SK-N-SH (cell line): Measurements from ENCODE around the gene GPR15. TPM values are rescaled to one million over a fixed set of nuclear protein-coding genes. Genes with fewer than 3 reads are reported as not detected.

Experiments
- CTCF ChIA-PET: fragments of 300-600, 350-600 bp; formaldehyde crosslinking; extraction: SDS; loops from one replicate; lab custom pipeline; 2021; lab: Yijun Ruan, JAX
- POLR2A ChIA-PET: fragments of 350-600 bp; sonication (Branson Sonifier 250); formaldehyde crosslinking; extraction: SDS; loops from one replicate; lab custom pipeline; 2020; ENCODE audit warnings: antibody characterized with exemption, inconsistent platforms; lab: Yijun Ruan, JAX
- DNase-seq: peaks from one replicate; pipeline ENCODE4 v3.0.0; 2012
- H2AFZ ChIP-seq: fragments of 200-600 bp; sonication (generic); 2 replicates; pipeline ENCODE4 v1.8.1; 2016; ENCODE audit warnings: antibody characterized with exemption, mild to moderate bottlenecking, low read depth
- H3F3A ChIP-seq: fragments of 200-600 bp; sonication (generic); replicated peaks from 2 replicates; pipeline ENCODE3; 2016; ENCODE audit warnings: antibody characterized with exemption, mild to moderate bottlenecking; ENCODE audit not compliant: insufficient read depth
- H3K27ac ChIP-seq, 2 experiments: fragments of 200-500 bp in 1 of 2; fragments of 200-600 bp in 1 of 2; sonication (Bioruptor generic) in 1 of 2; sonication (generic), shearing (Covaris generic) in 1 of 2; 2 replicates each; pipeline versions ENCODE4 v1.5.1 to v1.6.1; 2014 to 2016; ENCODE audit warnings: low read depth in 2 of 2, inconsistent platforms in 1 of 2, low read length in 1 of 2, mild to moderate bottlenecking in 1 of 2, mixed read lengths in 1 of 2
- H3K27me3 ChIP-seq: fragments of 200-600 bp; sonication (generic), shearing (Covaris generic); 2 replicates; pipeline ENCODE4 v1.6.1; 2016; ENCODE audit warnings: mixed run types; ENCODE audit not compliant: insufficient read depth
- H3K36me3 ChIP-seq, 2 experiments: fragments of 200-500 bp in 1 of 2; fragments of 200-600 bp in 1 of 2; sonication (Bioruptor generic) in 1 of 2; sonication (generic) in 1 of 2; replicated peaks in 1 of 2; 2 replicates each; pipeline versions ENCODE3 to v1.5.1; 2014 to 2016; ENCODE audit warnings: low read length in 1 of 2, mild to moderate bottlenecking in 1 of 2; ENCODE audit not compliant: insufficient read depth in 2 of 2, control insufficient read depth in 1 of 2
- H3K4me1 ChIP-seq, 2 experiments: fragments of 200-500 bp in 1 of 2; fragments of 200-600 bp in 1 of 2; sonication (Bioruptor generic) in 1 of 2; sonication (generic), shearing (Covaris generic) in 1 of 2; 2 replicates each; pipeline versions ENCODE4 v1.5.1 to v1.6.1; 2014 to 2016; ENCODE audit warnings: low read depth in 1 of 2, low read length in 1 of 2, mixed run types in 1 of 2; ENCODE audit not compliant: insufficient read depth in 2 of 2, control insufficient read depth in 1 of 2
- H3K4me2 ChIP-seq: fragments of 200-600 bp; sonication (generic), shearing (Covaris generic); 2 replicates; pipeline ENCODE4 v1.6.1; 2017; ENCODE audit warnings: mixed run types
- H3K4me3 ChIP-seq, 2 experiments: fragments of 200-500 bp in 1 of 2; fragments of 200-600 bp in 1 of 2; sonication (Bioruptor generic) in 1 of 2; sonication (generic), shearing (Covaris generic) in 1 of 2; 2 replicates each; pipeline versions ENCODE4 v1.5.1 to v1.8.1; 2014 to 2016; ENCODE audit warnings: low read depth in 2 of 2, inconsistent platforms in 1 of 2, low read length in 1 of 2, mild to moderate bottlenecking in 1 of 2, mixed read lengths in 1 of 2, moderate library complexity in 1 of 2
- H3K79me2 ChIP-seq: fragments of 200-600 bp; sonication (generic); 2 replicates; pipeline ENCODE4 v1.8.1; 2017; ENCODE audit warnings: mild to moderate bottlenecking; ENCODE audit not compliant: insufficient read depth
- H3K9ac ChIP-seq: fragments of 200-600 bp; sonication (generic); 2 replicates; pipeline ENCODE4 v1.6.1; 2017; ENCODE audit warnings: mixed run types
- H3K9me2 ChIP-seq: fragments of 200-600 bp; sonication (generic); 2 replicates; pipeline ENCODE4 v1.6.1; 2017; ENCODE audit warnings: mixed run types
- H3K9me3 ChIP-seq: fragments of 200-600 bp; sonication (generic); 2 replicates; pipeline ENCODE4 v1.6.1; 2017; ENCODE audit warnings: mixed run types, mild to moderate bottlenecking, moderate library complexity
- H4K20me1 ChIP-seq: fragments of 200-600 bp; sonication (generic); 2 replicates; pipeline ENCODE4 v1.6.1; 2017; ENCODE audit warnings: mild to moderate bottlenecking, mixed run types; ENCODE audit not compliant: insufficient read depth
- CHD2 ChIP-seq: fragments of 150-350 bp; IDR thresholded peaks from 2 replicates; pipeline ENCODE4 v1.6.1; 2018; ENCODE audit warnings: low read length; ENCODE audit not compliant: partially characterized antibody
- GABPA ChIP-seq: IDR thresholded peaks from 2 replicates; pipeline ENCODE4 v1.4.0; 2012; ENCODE audit warnings: low read depth, mild to moderate bottlenecking
- MEF2A ChIP-seq: IDR thresholded peaks from 2 replicates; pipeline ENCODE4 v1.4.0; 2012; ENCODE audit warnings: low read depth, borderline replicate concordance
- MXI1 ChIP-seq: IDR thresholded peaks from 2 replicates; pipeline ENCODE4 v1.6.1; 2012; ENCODE audit warnings: mild to moderate bottlenecking, low read depth, low read length, improper control_type of control experiment
- NFIC ChIP-seq: IDR thresholded peaks from 2 replicates; pipeline ENCODE4 v1.4.0; 2012; ENCODE audit warnings: borderline replicate concordance
- RCOR1 ChIP-seq: fragments of 150-350 bp; IDR thresholded peaks from 2 replicates; pipeline ENCODE4 v1.6.1; 2017; ENCODE audit warnings: antibody characterized with exemption, low read length
- RXRA ChIP-seq: IDR thresholded peaks from 2 replicates; pipeline ENCODE4 v1.4.0; 2012; ENCODE audit warnings: low read depth, mild to moderate bottlenecking, borderline replicate concordance
- SIN3A ChIP-seq: IDR thresholded peaks from 2 replicates; pipeline ENCODE4 v1.6.1; 2012; ENCODE audit warnings: low read depth, mild to moderate bottlenecking, low read length, moderate library complexity, borderline replicate concordance
- SMC3 ChIP-seq: IDR thresholded peaks from 2 replicates; pipeline ENCODE4 v1.6.1; 2012; ENCODE audit warnings: low read depth, low read length, improper control_type of control experiment
- TAF1 ChIP-seq: IDR thresholded peaks from 2 replicates; pipeline ENCODE4 v1.6.1; 2012; ENCODE audit warnings: low read depth, mild to moderate bottlenecking, low read length, moderate library complexity, borderline replicate concordance
- ZBTB33 ChIP-seq: IDR thresholded peaks from 2 replicates; pipeline ENCODE4 v1.4.0; 2012; ENCODE audit warnings: low read depth, borderline replicate concordance
- WGBS: methylation state at CpG from one replicate; pipeline ENCODE4 v1.1.6; 2017; ENCODE audit warnings: low lambda C conversion rate; 5-methylcytosine and 5-hydroxymethylcytosine counted together
- polyA plus RNA-seq, 3 experiments: library from polyadenylated mRNA; depleted of rRNA; stranded (reverse); fragments of >200 nt; gene quantifications; 2 replicates each; pipeline ENCODE4 v1.2.3, GENCODE V29; 2012

The GPR15 gene
- polyA plus RNA-seq, 1 of the 3 experiments (the other 2 are of a cell fraction) = not detected

GRCh38 chr3:98542623-98543022, 10.8 kb downstream of the GPR15 start (continued):
- TF ChIP-seq RCOR1 (no peak), RXRA (no peak), TAF1 (no peak), CHD2 (no peak), ZBTB33 (no peak), SIN3A (no peak)

- CTCF ChIA-PET = interaction anchor here (1.5 kb wide), 1 partner anchor 11 kb away, joined by 3 read pairs; no protein-coding TSS in a partner anchor
- WGBS = 30% methylated on average over 5 of the region's 5 CpGs
- H3F3A ChIP-seq = no peaks in the 10 kb centered on the region
Measured at GRCh38 chr3:98545940-98546339, 14.2 kb downstream of the GPR15 start.

GRCh38 chr3:98548544-98548943, 16.8 kb downstream of the GPR15 start:
- 24% methylated on average over 5 of the region's 5 CpGs for WGBS
- DNase-seq = no peak
- Histone ChIP-seq H2AFZ (no peak overlapping the region), H3K79me2 (no peaks in the 10 kb centered on the region), H4K20me1 (no peaks in the 10 kb centered on the region), H3K4me1 (no peaks in the 10 kb centered on the region), H3K36me3 (no peaks in the 10 kb centered on the region), H3F3A (no peaks in the 10 kb centered on the region), H3K4me2 (no peak overlapping the region), H3K27ac (no peak overlapping the region), H3K9me2 (no peaks in the 10 kb centered on the region), H3K9ac (no peak overlapping the region), H3K4me3 (no peak overlapping the region), H3K27me3 (peaks cover 17% of the 10 kb centered on the region), H3K9me3 (no peaks in the 10 kb centered on the region)
- ChIA-PET CTCF (no interaction called here), POLR2A (no interaction called here)
- TF ChIP-seq SMC3 (no peak), MEF2A (no peak)

More at GRCh38 chr3:98545940-98546339, 14.2 kb downstream of the GPR15 start:
- Histone ChIP-seq H3K4me2 (no peak overlapping the region), H3K9me2 (no peaks in the 10 kb centered on the region), H2AFZ (no peak overlapping the region), H3K27me3 (peaks cover 21% of the 10 kb centered on the region), H3K9ac (no peak overlapping the region), H4K20me1 (no peaks in the 10 kb centered on the region), H3K4me3 (no peak overlapping the region), H3K36me3 (no peaks in the 10 kb centered on the region), H3K4me1 (no peaks in the 10 kb centered on the region), H3K9me3 (no peaks in the 10 kb centered on the region), H3K79me2 (no peaks in the 10 kb centered on the region), H3K27ac (no peak overlapping the region)
- TF ChIP-seq ZBTB33 (no peak), NFIC (no peak), MXI1 (no peak), SIN3A (no peak), GABPA (no peak)
- POLR2A ChIA-PET = no interaction called here
- DNase-seq = no peak
